Stomach (tissue), 9 donors: ENCODE results near the gene NCKAP1. TPM values are rescaled to one million over a fixed set of nuclear protein-coding genes. Genes with fewer than 3 reads are reported as not detected.
"Not testable (repeated sequence)": the region's sequence is repeated elsewhere in the genome, so short reads cannot be mapped to it uniquely, and the experiment has no call there.

Experiments
- DNase-seq, 2 donors: peaks; one replicate each; pipeline versions ENCODE4 v3.0.0 to v3.0.0-alpha.2; 2013 to 2019
- H3K27ac ChIP-seq, 5 donors: fragments of 200-600 bp in 4 of 5; sonication (generic) in 4 of 5; one replicate each; pipeline ENCODE4 v1.5.1; 2013 to 2019; ENCODE audit warnings: mild to moderate bottlenecking in 1 of 5, moderate library complexity in 1 of 5
- H3K27me3 ChIP-seq, 3 donors: fragments of 200-600 bp; sonication (generic); one replicate each; pipeline ENCODE4 v1.5.1; 2017 to 2019; ENCODE audit warnings: mixed run types in 1 of 3
- H3K36me3 ChIP-seq, 4 donors: fragments of 200-600 bp; sonication (generic); 1 replicate in 3 of 4; 2 replicates in 1 of 4; pipeline ENCODE4 v1.5.1; 2016 to 2019
- H3K4me1 ChIP-seq, 4 donors: fragments of 200-600 bp; sonication (generic); one replicate each; pipeline ENCODE4 v1.5.1; 2016 to 2019
- H3K4me3 ChIP-seq, 4 donors: fragments of 200-600 bp; sonication (generic) in 3 of 4; one replicate each; pipeline ENCODE4 v1.5.1; 2016 to 2019; ENCODE audit warnings: mild to moderate bottlenecking in 1 of 4
- H3K9me3 ChIP-seq, 4 donors: fragments of 200-600 bp; sonication (generic); one replicate each; pipeline ENCODE4 v1.5.1; 2016 to 2019
- EP300 ChIP-seq: sonication (generic); formaldehyde crosslinking; IDR thresholded peaks from one replicate; pipeline ENCODE4 v1.6.1; 2017; ENCODE audit warnings: antibody characterized with exemption
- POLR2A ChIP-seq, 4 donors: fragments of 450-650 bp; IDR thresholded peaks; one replicate each; pipeline ENCODE4 v1.6.1; 2016; ENCODE audit warnings: antibody characterized with exemption in 4 of 4, control low read depth in 2 of 4, mild to moderate bottlenecking in 1 of 4, moderate library complexity in 1 of 4
- POLR2AphosphoS5 ChIP-seq, 3 donors: sonication (generic); formaldehyde crosslinking; IDR thresholded peaks; one replicate each; pipeline ENCODE4 v1.6.1; 2016; ENCODE audit warnings: antibody characterized with exemption in 3 of 3
- WGBS, 5 donors: extraction: QIAGEN DNeasy Blood & Tissue Kit in 3 of 5; methylation state at CpG; one replicate each; pipeline versions ENCODE4 v1.1.5 to v1.1.7; 2013 to 2018; 5-methylcytosine and 5-hydroxymethylcytosine counted together
- intact Hi-C: fragments of 100-400 bp; cut with DNase I; formaldehyde crosslinking; loops from one replicate; pipeline ENCODE4 v1.15.1; 2023; ENCODE audit warnings: low total_unique reads
- polyA plus RNA-seq, 3 donors: library from polyadenylated mRNA; stranded (reverse); fragments of 200-250 nt; gene quantifications; one replicate each; pipeline ENCODE4 v1.2.3, GENCODE V29; 2013
- total RNA-seq, 5 donors: library from RNA; depleted of rRNA; stranded (reverse); fragments of >200 nt; gene quantifications; one replicate each; pipeline versions ENCODE4 v1.1.0 to v1.2.3, GENCODE V29; 2014 to 2016
- TF ChIP-seq, protein P1 (sequence below), 7 experiments: fragments of 450-650 bp in 4 of 7; fragments of 200-600 bp in 3 of 7; sonication (generic) in 3 of 7; IDR thresholded peaks; one replicate each; pipeline ENCODE4 v1.5.1; 2016 to 2019; ENCODE audit warnings: antibody characterized with exemption in 7 of 7, control low read depth in 2 of 7, mild to moderate bottlenecking in 1 of 7
- donor health status: healthy with polysubstance abuse.
- donor health status: Bipolar disorder and iron deficiency.
- donor health status: healthy.

The NCKAP1 gene
- total and polyA plus RNA-seq, 8 donors = 13.0 to 262 (median 68.8) TPM

DNA sequence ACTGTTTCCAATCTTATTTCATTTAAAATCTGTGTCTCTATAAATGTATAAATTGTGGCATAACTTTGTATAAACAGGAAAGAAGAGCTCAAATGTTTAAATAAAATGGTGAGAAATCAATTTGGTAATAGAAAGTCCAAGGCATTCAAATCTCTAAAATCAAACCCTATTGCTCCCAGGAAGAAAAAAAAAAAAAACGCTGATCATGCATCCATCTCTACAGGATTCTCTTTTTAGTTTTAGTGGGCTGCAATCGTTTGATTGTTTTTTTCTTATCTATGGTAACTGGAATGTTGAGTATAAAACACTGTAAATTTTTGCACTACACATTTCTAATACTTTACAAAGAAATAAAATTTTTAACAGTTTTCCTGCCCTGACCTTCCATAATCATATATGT, 75.6 kb downstream of the NCKAP1 start:
- 65 to 77% (median 70%) methylated on average over 2 of the region's 2 CpGs for WGBS, 5 donors
- DNase-seq = no peak
- TF ChIP-seq POLR2A (IDR thresholded peaks at IDR 0.05) (no peak), POLR2AphosphoS5 (IDR thresholded peaks at IDR 0.05) (no peak), EP300 (no peak)
- TF ChIP-seq, protein P1, sequence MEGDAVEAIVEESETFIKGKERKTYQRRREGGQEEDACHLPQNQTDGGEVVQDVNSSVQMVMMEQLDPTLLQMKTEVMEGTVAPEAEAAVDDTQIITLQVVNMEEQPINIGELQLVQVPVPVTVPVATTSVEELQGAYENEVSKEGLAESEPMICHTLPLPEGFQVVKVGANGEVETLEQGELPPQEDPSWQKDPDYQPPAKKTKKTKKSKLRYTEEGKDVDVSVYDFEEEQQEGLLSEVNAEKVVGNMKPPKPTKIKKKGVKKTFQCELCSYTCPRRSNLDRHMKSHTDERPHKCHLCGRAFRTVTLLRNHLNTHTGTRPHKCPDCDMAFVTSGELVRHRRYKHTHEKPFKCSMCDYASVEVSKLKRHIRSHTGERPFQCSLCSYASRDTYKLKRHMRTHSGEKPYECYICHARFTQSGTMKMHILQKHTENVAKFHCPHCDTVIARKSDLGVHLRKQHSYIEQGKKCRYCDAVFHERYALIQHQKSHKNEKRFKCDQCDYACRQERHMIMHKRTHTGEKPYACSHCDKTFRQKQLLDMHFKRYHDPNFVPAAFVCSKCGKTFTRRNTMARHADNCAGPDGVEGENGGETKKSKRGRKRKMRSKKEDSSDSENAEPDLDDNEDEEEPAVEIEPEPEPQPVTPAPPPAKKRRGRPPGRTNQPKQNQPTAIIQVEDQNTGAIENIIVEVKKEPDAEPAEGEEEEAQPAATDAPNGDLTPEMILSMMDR (IDR thresholded peaks at IDR 0.05) = no peak
- intact Hi-C loops = no loop called here
- Histone ChIP-seq H3K4me3 (no peak overlapping the region), H3K27ac (no peak overlapping the region), H3K4me1 (no peaks in the 10 kb centered on the region), H3K36me3 (peaks cover 9 to 74% (median 60%) of the 10 kb centered on the region in 4 donors), H3K9me3 (no peaks in the 10 kb centered on the region), H3K27me3 (no peaks in the 10 kb centered on the region)

DNA sequence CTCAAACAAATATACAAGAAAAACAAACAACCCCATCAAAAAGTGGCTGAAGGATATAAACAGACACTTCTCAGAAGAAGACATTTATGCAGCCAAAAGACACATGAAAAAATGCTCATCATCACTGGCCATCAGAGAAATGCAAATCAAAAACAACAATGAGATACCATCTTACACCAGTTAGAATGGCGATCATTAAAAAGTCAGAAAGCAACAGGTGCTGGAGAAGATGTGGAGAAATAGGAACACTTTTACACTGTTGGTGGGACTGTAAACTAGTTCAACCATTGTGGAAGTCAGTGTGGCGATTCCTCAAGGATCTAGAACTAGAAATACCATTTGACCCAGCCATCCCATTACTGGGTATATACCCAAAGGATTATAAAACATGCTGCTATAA, 77.4 kb downstream of the NCKAP1 start:
- intact Hi-C loops, H3K9me3 ChIP-seq, H3K4me1 ChIP-seq, H3K27me3 ChIP-seq, DNase-seq, H3K4me3 ChIP-seq, H3K27ac ChIP-seq: not testable (repeated sequence)
- H3K36me3 ChIP-seq = peaks cover 12 to 74% (median 64%) of the 10 kb centered on the region in 4 donors
- 89 to 100% (median 100%) methylated on average over 1 to 2 of the region's 2 CpGs for WGBS, 5 donors

DNA sequence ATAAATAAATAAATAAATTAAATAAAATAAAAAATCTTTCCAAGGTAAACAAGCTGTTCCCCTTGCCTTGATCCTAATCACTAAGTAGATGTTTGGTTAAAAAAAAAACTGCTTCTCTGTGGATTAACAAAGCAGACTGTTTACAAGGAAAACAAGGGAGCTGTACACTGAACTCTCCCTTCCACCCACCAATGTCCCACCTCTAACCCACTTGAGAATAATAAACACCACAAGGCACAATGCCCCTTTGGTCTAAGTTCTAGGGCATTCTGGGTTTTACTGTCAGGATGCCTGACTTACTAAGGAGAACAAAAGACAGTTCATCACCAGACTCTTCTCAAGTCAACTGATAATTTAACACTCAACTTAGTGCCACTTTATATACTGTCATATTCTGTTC, 83.5 kb downstream of the NCKAP1 start:
- no peaks in the 10 kb centered on the region for H3K9me3 ChIP-seq
- H3K27me3 ChIP-seq = no peaks in the 10 kb centered on the region
- H3K4me3 ChIP-seq = no peak overlapping the region
- DNase-seq = no peak
- H3K4me1 ChIP-seq = peaks cover 0 to 9% (median 0%) of the 10 kb centered on the region in 4 donors
- TF ChIP-seq POLR2A (IDR thresholded peaks at IDR 0.05) (no peak), POLR2AphosphoS5 (IDR thresholded peaks at IDR 0.05) (no peak)
- TF ChIP-seq, protein P1 (IDR thresholded peaks at IDR 0.05) = no peak
- no peak overlapping the region for H3K27ac ChIP-seq
- H3K36me3 ChIP-seq = peaks cover 13 to 86% (median 76%) of the 10 kb centered on the region in 4 donors
- intact Hi-C loops = no loop called here

DNA sequence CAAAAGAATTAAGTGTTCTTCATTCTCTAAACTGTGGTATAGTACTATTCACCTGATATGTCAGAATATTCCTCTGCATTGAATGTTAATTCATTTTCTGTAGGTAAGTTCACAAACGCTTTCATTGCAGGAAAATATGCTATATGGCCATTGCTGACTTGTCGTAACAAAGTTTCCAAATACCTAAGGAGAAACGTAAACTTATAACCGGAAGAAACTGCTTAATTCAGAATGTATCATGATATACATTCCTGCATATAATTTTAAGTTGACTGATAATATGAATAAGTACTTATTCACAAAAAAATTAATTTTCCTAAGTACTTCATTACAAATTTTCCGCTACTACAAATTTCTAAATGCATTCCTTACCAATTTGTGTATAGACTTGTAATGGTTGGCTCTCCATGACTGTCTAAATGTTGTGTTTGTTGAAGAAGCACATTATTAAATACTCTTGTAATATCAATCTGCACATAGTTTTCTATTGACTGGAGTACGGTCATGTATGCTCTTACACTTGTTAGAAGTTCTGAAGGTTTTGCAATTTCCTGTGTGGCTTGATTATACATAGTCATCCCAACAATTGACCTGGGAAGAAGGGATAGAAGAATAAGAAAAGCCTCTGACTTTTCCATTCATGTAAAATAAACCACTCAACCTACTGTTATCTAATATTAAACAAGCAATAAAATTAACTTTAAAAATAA, 85.4 kb downstream of the NCKAP1 start:
- peaks cover 0 to 9% (median 0%) of the 10 kb centered on the region in 4 donors for H3K4me1 ChIP-seq
- peaks cover 13 to 84% (median 79%) of the 10 kb centered on the region in 4 donors for H3K36me3 ChIP-seq
- TF ChIP-seq POLR2AphosphoS5 (IDR thresholded peaks at IDR 0.05) = no peak
- no peak for TF ChIP-seq EP300
- no peak for TF ChIP-seq POLR2A (IDR thresholded peaks at IDR 0.05)
- TF ChIP-seq, protein P1 (IDR thresholded peaks at IDR 0.05) = no peak
- intact Hi-C loops = no loop called here
- no peaks in the 10 kb centered on the region for H3K27me3 ChIP-seq
- no peak for DNase-seq
- H3K9me3 ChIP-seq = no peaks in the 10 kb centered on the region
- WGBS, 5 donors = 95 to 98% (median 96%) methylated on average over 6 of the region's 6 CpGs
- H3K4me3 ChIP-seq = no peak overlapping the region
- H3K27ac ChIP-seq = no peak overlapping the region

DNA sequence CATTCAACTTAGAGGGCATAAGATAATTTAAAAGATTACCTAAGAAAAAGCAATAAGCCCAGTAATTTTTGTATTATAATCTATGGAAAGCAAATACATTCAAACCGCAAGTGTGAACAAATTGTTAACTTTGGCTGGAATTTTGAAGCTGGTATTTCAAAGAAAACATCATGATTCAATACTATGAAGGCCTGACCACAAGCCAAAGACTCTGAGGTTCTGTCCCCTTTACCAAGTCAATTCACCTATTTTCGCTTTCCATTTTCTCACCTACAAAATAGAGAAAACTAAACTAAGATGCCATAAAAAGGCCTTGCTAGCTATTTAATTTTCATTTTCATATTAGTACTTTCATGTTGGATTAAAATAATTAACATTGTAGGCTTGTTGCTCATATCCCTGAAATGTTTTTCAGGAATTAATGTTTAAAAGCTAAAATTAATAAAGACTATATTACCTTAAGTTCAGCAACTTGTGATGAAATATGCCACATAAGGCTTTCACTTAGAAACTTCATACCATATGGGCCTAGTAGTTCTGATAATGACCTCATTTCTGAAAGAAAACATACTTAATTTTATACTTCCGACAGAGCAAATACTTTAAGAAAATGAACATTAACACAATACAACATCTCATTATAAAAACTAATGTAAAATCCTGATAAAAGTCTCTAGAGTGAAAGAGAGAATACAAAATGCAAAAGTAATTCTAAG, 86.2 kb downstream of the NCKAP1 start:
- no peak overlapping the region for H3K4me3 ChIP-seq
- TF ChIP-seq POLR2A (IDR thresholded peaks at IDR 0.05) = no peak
- TF ChIP-seq, protein P1 (IDR thresholded peaks at IDR 0.05) = no peak
- TF ChIP-seq POLR2AphosphoS5 (IDR thresholded peaks at IDR 0.05) = no peak
- no peak for TF ChIP-seq EP300
- DNase-seq = no peak
- H3K9me3 ChIP-seq = no peaks in the 10 kb centered on the region
- H3K36me3 ChIP-seq = peaks cover 13 to 81% (median 72%) of the 10 kb centered on the region in 4 donors
- peaks cover 0 to 12% (median 2%) of the 10 kb centered on the region in 4 donors for H3K4me1 ChIP-seq
- WGBS, 5 donors = 56 to 72% (median 61%) methylated on average over 3 of the region's 3 CpGs
- intact Hi-C loops = no loop called here
- H3K27ac ChIP-seq = no peak overlapping the region
- H3K27me3 ChIP-seq = no peaks in the 10 kb centered on the region
